GM21717 (cell line): ENCODE measurements around the gene CASP7.
"Not testable (repeated sequence)": the region's sequence is repeated elsewhere in the genome, so short reads cannot be mapped to it uniquely, and the experiment has no call there.

ENCODE experiments used
- ATAC-seq: cut with Tn5 transposase; IDR thresholded peaks from one replicate; pipeline ENCODE4 v1.9.1; 2021; ENCODE audit warnings: mild to moderate bottlenecking, moderate library complexity; ENCODE audit not compliant: unreplicated experiment

Gene CASP7

GRCh38 chr10:113679463-113680189, at the start of gene CASP7:
Gene CASP7, plus strand, starts transcription at chr10:113679912. Its CDS starts 17,582 bp downstream, at chr10:113697494.
- ATAC-seq = peak; percentile 73

- ATAC-seq = no peak
Measured at GRCh38 chr10:113630929-113631533, 48.7 kb upstream of the CASP7 start.

GRCh38 chr10:113631684-113632367, 47.9 kb upstream of the CASP7 start:
- no peak for ATAC-seq

GRCh38 chr10:113639966-113640365, 39.7 kb upstream of the CASP7 start:
- ATAC-seq = no peak

GRCh38 chr10:113641702-113642101, 38.0 kb upstream of the CASP7 start:
- no peak for ATAC-seq

GRCh38 chr10:113643183-113643582, 36.5 kb upstream of the CASP7 start:
- ATAC-seq = no peak

GRCh38 chr10:113644185-113645120, 35.3 kb upstream of the CASP7 start:
- ATAC-seq = no peak

- ATAC-seq = no peak
Measured at GRCh38 chr10:113646336-113647201, 33.1 kb upstream of the CASP7 start.

- no peak for ATAC-seq
Measured at GRCh38 chr10:113647812-113648211, 31.9 kb upstream of the CASP7 start.

GRCh38 chr10:113648478-113648877, 31.2 kb upstream of the CASP7 start:
- ATAC-seq = no peak

GRCh38 chr10:113650172-113650571, 29.5 kb upstream of the CASP7 start:
- no peak for ATAC-seq

GRCh38 chr10:113651021-113651420, 28.7 kb upstream of the CASP7 start:
- ATAC-seq = no peak

GRCh38 chr10:113651898-113652297, 27.8 kb upstream of the CASP7 start:
- ATAC-seq = no peak

GRCh38 chr10:113652456-113652855, 27.3 kb upstream of the CASP7 start:
- ATAC-seq = not testable (repeated sequence)

GRCh38 chr10:113656896-113657295, 22.8 kb upstream of the CASP7 start:
- ATAC-seq = no peak

GRCh38 chr10:113657544-113657943, 22.2 kb upstream of the CASP7 start:
- ATAC-seq = no peak

GRCh38 chr10:113661332-113661731, 18.4 kb upstream of the CASP7 start:
- no peak for ATAC-seq

- ATAC-seq = no peak
Measured at GRCh38 chr10:113663142-113663541, 16.6 kb upstream of the CASP7 start.

GRCh38 chr10:113663908-113664307, 15.8 kb upstream of the CASP7 start, which contains the start of gene NRAP:
Gene NRAP, minus strand, starts transcription at chr10:113664041. Its CDS starts 159 bp downstream, at chr10:113663882.
- ATAC-seq = no peak

- ATAC-seq = no peak
Measured at GRCh38 chr10:113665352-113665751, 14.4 kb upstream of the CASP7 start.
